ENCODE results near the gene MYO9B.

The MYO9B gene

GRCh38 chr19:17192751-17193150 is 117.2 kb downstream of the MYO9B start:
- Histone ChIP-seq H3K18ac (ENCODE audit: low read length) (no peak overlapping the region), H2BK5ac (ENCODE audit: low read depth, low read length, poor library complexity) (no peak overlapping the region), H3K4me1 (ENCODE audit: control insufficient read depth in 1 of 2, insufficient read depth in 2 of 2, low read length in 2 of 2) (no peaks in the 10 kb centered on the region)

DNA sequence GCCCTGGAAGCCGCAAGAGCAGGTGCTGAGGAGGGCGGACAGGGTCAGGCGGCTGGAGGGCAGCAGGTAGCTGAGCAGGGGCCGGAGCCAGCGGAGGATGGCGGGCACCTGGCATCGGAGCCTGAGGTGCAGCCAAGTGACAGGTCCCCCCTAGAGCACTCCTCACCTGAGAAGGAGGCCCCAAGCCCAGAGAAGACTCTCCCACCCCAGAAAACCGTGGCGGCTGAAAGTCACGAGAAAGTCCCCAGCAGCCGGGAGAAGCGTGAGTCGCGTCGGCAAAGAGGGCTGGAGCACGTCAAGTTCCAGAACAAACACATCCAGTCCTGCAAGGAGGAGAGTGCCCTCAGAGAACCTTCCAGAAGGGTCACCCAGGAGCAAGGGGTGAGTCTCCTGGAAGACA is 119.0 kb downstream of the MYO9B start:
- DNase-seq: no peak
- Histone ChIP-seq H3K9ac (ENCODE audit: low read length) (no peak overlapping the region), H3K14ac (ENCODE audit: low read length) (no peak overlapping the region), H3K27me3 (ENCODE audit: insufficient read depth, low read length) (no peaks in the 10 kb centered on the region), H4K91ac (ENCODE audit: low read depth, low read length) (no peak overlapping the region), H2BK5ac (ENCODE audit: low read depth, low read length, poor library complexity) (no peak overlapping the region), H2BK12ac (ENCODE audit: low read length) (no peak overlapping the region), H3K79me2 (ENCODE audit: control insufficient read depth, insufficient read depth, low read length, poor library complexity) (no peaks in the 10 kb centered on the region), H3K36me3 (ENCODE audit: control insufficient read depth in 1 of 2, insufficient read depth in 2 of 2, low read length in 2 of 2) (peaks cover 71 to 76% of the 10 kb centered on the region in 2 experiments), H3K4me3 (ENCODE audit: low read depth, low read length) (no peak overlapping the region), H3K27ac (ENCODE audit: low read depth, low read length) (no peak overlapping the region), H3K18ac (ENCODE audit: low read length) (no peak overlapping the region), H2AK5ac (ENCODE audit: low read length) (no peak overlapping the region), H2AFZ (ENCODE audit: insufficient read depth, low read length, poor library complexity) (no peak overlapping the region), H3K23ac (ENCODE audit: low read length) (no peak overlapping the region), H3K79me1 (ENCODE audit: low read length) (no peaks in the 10 kb centered on the region), H4K12ac (ENCODE audit: low read depth, low read length) (no peak overlapping the region), H4K8ac (ENCODE audit: low read depth, low read length) (no peak overlapping the region), H2BK120ac (ENCODE audit: insufficient read depth, low read length, poor library complexity) (no peak overlapping the region), H3K4me1 (ENCODE audit: control insufficient read depth in 1 of 2, insufficient read depth in 2 of 2, low read length in 2 of 2) (no peaks in the 10 kb centered on the region), H3K4me2 (ENCODE audit: low read length) (no peak overlapping the region), H3K9me3 (ENCODE audit: insufficient read depth, low read depth, low read length) (peaks cover 2% of the 10 kb centered on the region), H3K4ac (ENCODE audit: low read depth, low read length) (no peak overlapping the region)
- WGBS (ENCODE audit: extremely low coverage, insufficient coverage, insufficient read length): no CpG with 5 or more reads among the region's 16 CpGs

More at GRCh38 chr19:17192751-17193150, 117.2 kb downstream of the MYO9B start:
- Histone ChIP-seq H3K4ac (ENCODE audit: low read depth, low read length) (no peak overlapping the region), H2BK120ac (ENCODE audit: insufficient read depth, low read length, poor library complexity) (no peak overlapping the region), H3K79me1 (ENCODE audit: low read length) (no peaks in the 10 kb centered on the region), H3K9me3 (ENCODE audit: insufficient read depth, low read depth, low read length) (peaks cover 2% of the 10 kb centered on the region), H4K8ac (ENCODE audit: low read depth, low read length) (no peak overlapping the region), H3K4me2 (ENCODE audit: low read length) (no peak overlapping the region), H2AFZ (ENCODE audit: insufficient read depth, low read length, poor library complexity) (no peak overlapping the region), H3K14ac (ENCODE audit: low read length) (no peak overlapping the region), H4K12ac (ENCODE audit: low read depth, low read length) (no peak overlapping the region), H2BK12ac (ENCODE audit: low read length) (no peak overlapping the region), H3K36me3 (ENCODE audit: control insufficient read depth in 1 of 2, insufficient read depth in 2 of 2, low read length in 2 of 2) (peaks cover 67 to 77% of the 10 kb centered on the region in 2 experiments), H3K23ac (ENCODE audit: low read length) (no peak overlapping the region), H4K91ac (ENCODE audit: low read depth, low read length) (no peak overlapping the region), H3K27me3 (ENCODE audit: insufficient read depth, low read length) (no peaks in the 10 kb centered on the region), H3K79me2 (ENCODE audit: control insufficient read depth, insufficient read depth, low read length, poor library complexity) (no peaks in the 10 kb centered on the region), H3K27ac (ENCODE audit: low read depth, low read length) (no peak overlapping the region), H3K9ac (ENCODE audit: low read length) (no peak overlapping the region), H2AK5ac (ENCODE audit: low read length) (no peak overlapping the region), H3K4me3 (ENCODE audit: low read depth, low read length) (no peak overlapping the region)
- DNase-seq: no peak
- no CpG with 5 or more reads among the region's 26 CpGs for WGBS (ENCODE audit: extremely low coverage, insufficient coverage, insufficient read length)

DNA sequence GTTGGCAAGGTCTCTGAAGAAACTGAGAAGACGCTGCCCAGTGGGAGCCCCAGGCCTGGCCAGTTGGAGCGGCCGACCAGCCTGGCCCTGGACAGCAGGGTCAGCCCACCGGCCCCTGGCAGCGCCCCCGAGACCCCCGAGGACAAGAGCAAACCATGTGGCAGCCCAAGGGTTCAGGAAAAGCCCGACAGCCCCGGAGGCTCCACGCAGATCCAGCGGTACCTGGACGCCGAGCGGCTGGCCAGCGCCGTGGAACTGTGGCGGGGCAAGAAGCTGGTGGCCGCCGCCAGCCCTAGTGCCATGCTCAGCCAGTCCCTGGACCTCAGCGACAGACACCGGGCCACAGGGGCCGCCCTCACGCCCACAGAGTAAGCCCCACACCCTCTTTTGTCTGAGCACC is 119.5 kb downstream of the MYO9B start:
- Histone ChIP-seq H3K9ac (ENCODE audit: low read length) (no peak overlapping the region), H3K18ac (ENCODE audit: low read length) (no peak overlapping the region), H3K9me3 (ENCODE audit: insufficient read depth, low read depth, low read length) (peaks cover 2% of the 10 kb centered on the region), H4K91ac (ENCODE audit: low read depth, low read length) (no peak overlapping the region), H2BK120ac (ENCODE audit: insufficient read depth, low read length, poor library complexity) (no peak overlapping the region), H3K36me3 (ENCODE audit: control insufficient read depth in 1 of 2, insufficient read depth in 2 of 2, low read length in 2 of 2) (peaks cover 73 to 75% of the 10 kb centered on the region in 2 experiments), H3K27ac (ENCODE audit: low read depth, low read length) (no peak overlapping the region), H3K4me1 (ENCODE audit: control insufficient read depth in 1 of 2, insufficient read depth in 2 of 2, low read length in 2 of 2) (no peaks in the 10 kb centered on the region), H3K23ac (ENCODE audit: low read length) (no peak overlapping the region), H3K4me3 (ENCODE audit: low read depth, low read length) (no peak overlapping the region), H3K79me2 (ENCODE audit: control insufficient read depth, insufficient read depth, low read length, poor library complexity) (no peaks in the 10 kb centered on the region), H3K4ac (ENCODE audit: low read depth, low read length) (no peak overlapping the region), H3K79me1 (ENCODE audit: low read length) (no peaks in the 10 kb centered on the region), H4K12ac (ENCODE audit: low read depth, low read length) (no peak overlapping the region), H2BK12ac (ENCODE audit: low read length) (no peak overlapping the region), H2AFZ (ENCODE audit: insufficient read depth, low read length, poor library complexity) (no peak overlapping the region), H4K8ac (ENCODE audit: low read depth, low read length) (no peak overlapping the region), H3K4me2 (ENCODE audit: low read length) (no peak overlapping the region), H2AK5ac (ENCODE audit: low read length) (no peak overlapping the region), H2BK5ac (ENCODE audit: low read depth, low read length, poor library complexity) (no peak overlapping the region), H3K14ac (ENCODE audit: low read length) (no peak overlapping the region), H3K27me3 (ENCODE audit: insufficient read depth, low read length) (no peaks in the 10 kb centered on the region)
- DNase-seq: no peak
- WGBS (ENCODE audit: extremely low coverage, insufficient coverage, insufficient read length): no CpG with 5 or more reads among the region's 23 CpGs

DNA sequence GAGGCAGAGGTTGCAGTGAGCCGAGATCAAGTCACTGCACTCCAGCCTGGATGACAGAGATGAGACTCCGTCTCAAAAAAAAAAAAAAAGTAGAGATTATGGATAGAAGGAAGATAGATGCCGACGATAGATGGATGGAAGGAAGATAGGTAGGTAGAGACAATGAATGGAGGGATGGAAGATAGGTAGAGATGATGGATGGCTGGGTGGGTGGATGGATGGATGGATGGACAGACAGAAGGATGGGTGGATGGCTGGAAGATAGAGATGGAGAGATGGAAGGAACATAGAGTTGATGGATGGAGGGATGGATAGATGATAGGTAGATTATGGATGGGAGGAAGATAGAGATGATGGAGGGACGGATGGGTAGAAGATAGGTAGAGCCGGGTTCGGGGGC is 121.0 kb downstream of the MYO9B start:
- 100% methylated on average over 3 of the region's 7 CpGs for WGBS (ENCODE audit: extremely low coverage, insufficient coverage, insufficient read length)
- Histone ChIP-seq H2BK5ac (ENCODE audit: low read depth, low read length, poor library complexity) (no peak overlapping the region), H2AK5ac (ENCODE audit: low read length) (no peak overlapping the region)

More for the DNA sequence above, 121.0 kb downstream of the MYO9B start:
- no peak for DNase-seq
- no peak overlapping the region for H3K4ac ChIP-seq (ENCODE audit: low read depth, low read length)
- H3K18ac ChIP-seq (ENCODE audit: low read length): no peak overlapping the region
- no peak overlapping the region for H3K27ac ChIP-seq (ENCODE audit: low read depth, low read length)
- no peak overlapping the region for H3K4me3 ChIP-seq (ENCODE audit: low read depth, low read length)
- H3K9me3 ChIP-seq (ENCODE audit: insufficient read depth, low read depth, low read length): peaks cover 5% of the 10 kb centered on the region
- H4K8ac ChIP-seq (ENCODE audit: low read depth, low read length): no peak overlapping the region
- H3K79me1 ChIP-seq (ENCODE audit: low read length): no peaks in the 10 kb centered on the region
- no peak overlapping the region for H2BK12ac ChIP-seq (ENCODE audit: low read length)
- no peaks in the 10 kb centered on the region for H3K27me3 ChIP-seq (ENCODE audit: insufficient read depth, low read length)
- H3K9ac ChIP-seq (ENCODE audit: low read length): no peak overlapping the region
- H3K79me2 ChIP-seq (ENCODE audit: control insufficient read depth, insufficient read depth, low read length, poor library complexity): no peaks in the 10 kb centered on the region
- H3K23ac ChIP-seq (ENCODE audit: low read length): no peak overlapping the region
- no peak overlapping the region for H4K91ac ChIP-seq (ENCODE audit: low read depth, low read length)
- no peaks in the 10 kb centered on the region for H3K4me1 ChIP-seq (ENCODE audit: control insufficient read depth in 1 of 2, insufficient read depth in 2 of 2, low read length in 2 of 2)
- H2BK120ac ChIP-seq (ENCODE audit: insufficient read depth, low read length, poor library complexity): no peak overlapping the region
- no peak overlapping the region for H3K14ac ChIP-seq (ENCODE audit: low read length)
- H3K36me3 ChIP-seq (ENCODE audit: control insufficient read depth in 1 of 2, insufficient read depth in 2 of 2, low read length in 2 of 2): peaks cover 75 to 76% of the 10 kb centered on the region in 2 experiments
- H3K4me2 ChIP-seq (ENCODE audit: low read length): no peak overlapping the region
- H4K12ac ChIP-seq (ENCODE audit: low read depth, low read length): no peak overlapping the region
- no peak overlapping the region for H2AFZ ChIP-seq (ENCODE audit: insufficient read depth, low read length, poor library complexity)

All from trophoblast cell (in vitro differentiated cells and primary cell).